Heart left ventricle (tissue), 13 donors: Measurements from ENCODE around the gene MED16.
A peak's percentile ranks its signal among the peaks of the same experiment; 100 is the strongest.

ENCODE experiments used
- POLR2A ChIP-seq, 2 donors: fragments of 450-650 bp; IDR thresholded peaks; one replicate each; pipeline ENCODE4 v1.6.1; 2017; ENCODE audit warnings: antibody characterized with exemption in 2 of 2, mild to moderate bottlenecking in 2 of 2, moderate library complexity in 2 of 2
- TF ChIP-seq, protein P1 (sequence below), 12 donors: fragments of 200-600 bp; sonication (generic) in 4 of 12; IDR thresholded peaks; one replicate each; pipeline versions ENCODE4 v1.5.0 to v1.8.0; 2018 to 2022; ENCODE audit warnings: antibody characterized with exemption in 12 of 12, mild to moderate bottlenecking in 5 of 12
- donor health status: ischemic (EF 13 %, LVEDD 7.1; RV severe dilation, severe dysfunction).
- donor health status: DM: no; HTN: yes; CAD: no.
- donor health status: DM: no; HTN: no; CAD: no.
- donor health status: ischemic (EF 25% LVEDD 6.9; RV normal size, moderate dysfunction).
- donor health status: ischemic (EF 25% LVEDD 5.7; RV mildly dilated, moderate dysfunction).
- donor health status: ischemic (EF 35%, LVEDD 5.7; RV mildly dilated, moderate dysfunction).
- donor health status: nonischemic (EF 11% LVEDD 7.7; RV severe dilation, severe dysfunction).
- donor health status: DM: yes; HTN: yes; CAD: no.
- donor health status: PGD.
- donor health status: ischemic (EF 29% LVEDD 5.4; RV normal size, mild dysfunction).
- donor health status: nonischemic (EF 23%, LVEDD 6.1; RV moderate dilation, normal function).

- TF ChIP-seq, protein P1, sequence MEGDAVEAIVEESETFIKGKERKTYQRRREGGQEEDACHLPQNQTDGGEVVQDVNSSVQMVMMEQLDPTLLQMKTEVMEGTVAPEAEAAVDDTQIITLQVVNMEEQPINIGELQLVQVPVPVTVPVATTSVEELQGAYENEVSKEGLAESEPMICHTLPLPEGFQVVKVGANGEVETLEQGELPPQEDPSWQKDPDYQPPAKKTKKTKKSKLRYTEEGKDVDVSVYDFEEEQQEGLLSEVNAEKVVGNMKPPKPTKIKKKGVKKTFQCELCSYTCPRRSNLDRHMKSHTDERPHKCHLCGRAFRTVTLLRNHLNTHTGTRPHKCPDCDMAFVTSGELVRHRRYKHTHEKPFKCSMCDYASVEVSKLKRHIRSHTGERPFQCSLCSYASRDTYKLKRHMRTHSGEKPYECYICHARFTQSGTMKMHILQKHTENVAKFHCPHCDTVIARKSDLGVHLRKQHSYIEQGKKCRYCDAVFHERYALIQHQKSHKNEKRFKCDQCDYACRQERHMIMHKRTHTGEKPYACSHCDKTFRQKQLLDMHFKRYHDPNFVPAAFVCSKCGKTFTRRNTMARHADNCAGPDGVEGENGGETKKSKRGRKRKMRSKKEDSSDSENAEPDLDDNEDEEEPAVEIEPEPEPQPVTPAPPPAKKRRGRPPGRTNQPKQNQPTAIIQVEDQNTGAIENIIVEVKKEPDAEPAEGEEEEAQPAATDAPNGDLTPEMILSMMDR (IDR thresholded peaks at IDR 0.05) = no peak
- TF ChIP-seq POLR2A (IDR thresholded peaks at IDR 0.05) = peak in 1 of 2 donors; percentile 67
These were observed 33.8 kb downstream of the MED16 start, which contains the start of gene CFD for GRCh38 chr19:858868-859843.
